ENCODE measurements around the gene WDR55.
"Not testable (repeated sequence)": the region's sequence is repeated elsewhere in the genome, so short reads cannot be mapped to it uniquely, and the experiment has no call there.

The WDR55 gene, protein sequence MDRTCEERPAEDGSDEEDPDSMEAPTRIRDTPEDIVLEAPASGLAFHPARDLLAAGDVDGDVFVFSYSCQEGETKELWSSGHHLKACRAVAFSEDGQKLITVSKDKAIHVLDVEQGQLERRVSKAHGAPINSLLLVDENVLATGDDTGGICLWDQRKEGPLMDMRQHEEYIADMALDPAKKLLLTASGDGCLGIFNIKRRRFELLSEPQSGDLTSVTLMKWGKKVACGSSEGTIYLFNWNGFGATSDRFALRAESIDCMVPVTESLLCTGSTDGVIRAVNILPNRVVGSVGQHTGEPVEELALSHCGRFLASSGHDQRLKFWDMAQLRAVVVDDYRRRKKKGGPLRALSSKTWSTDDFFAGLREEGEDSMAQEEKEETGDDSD

GRCh38 chr5:140664359-140665119, at the start of gene WDR55:
Gene WDR55 (plus strand): TSS chr5:140664904. CDS start chr5:140664913, 9 bp downstream.
- peak; percentile 95 to 96 for DNase-seq

DNA sequence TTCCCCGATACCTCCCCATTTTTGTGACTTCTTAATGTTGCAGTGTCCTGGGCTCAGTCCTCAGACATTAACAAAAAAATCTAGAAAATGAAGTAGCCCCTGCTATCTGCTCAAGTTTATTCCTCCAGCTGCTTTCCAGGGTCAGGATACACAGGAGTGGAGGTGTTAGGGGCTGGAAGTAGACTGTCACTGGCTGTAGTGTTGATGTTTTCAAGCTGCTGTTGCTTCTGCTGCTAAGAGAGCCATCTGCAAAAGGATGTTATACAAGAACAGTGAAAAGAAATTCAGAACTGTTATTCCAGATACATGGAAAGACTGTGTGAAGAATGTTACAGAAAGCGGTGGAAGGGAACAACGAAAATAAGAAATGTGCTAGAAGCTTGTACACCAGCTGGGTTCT, 42.4 kb upstream of the WDR55 start:
- DNase-seq = no peak

- not testable (repeated sequence) for DNase-seq
Measured at GRCh38 chr5:140623061-140623460, 41.6 kb upstream of the WDR55 start.

GRCh38 chr5:140624886-140625285, 39.8 kb upstream of the WDR55 start:
- not testable (repeated sequence) for DNase-seq

DNA sequence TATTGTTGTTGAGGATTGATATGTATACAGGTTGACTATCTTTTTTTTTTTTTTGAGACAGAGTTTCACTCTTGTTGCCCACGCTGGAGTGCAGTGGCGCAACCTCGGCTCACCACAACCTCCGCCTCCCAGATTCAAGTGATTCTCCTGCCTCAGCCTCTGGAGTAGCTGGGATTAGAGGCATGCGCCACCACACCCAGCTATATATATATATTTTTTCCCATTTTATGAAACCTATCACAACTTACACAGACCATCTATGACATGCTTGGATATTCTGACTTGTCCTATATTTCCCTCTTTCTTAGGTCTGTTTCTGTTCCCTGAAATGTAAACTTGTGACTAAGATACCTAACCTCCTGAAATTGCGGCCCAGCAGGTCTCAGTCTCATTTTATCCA, 36.7 kb upstream of the WDR55 start:
- DNase-seq = no peak

DNA sequence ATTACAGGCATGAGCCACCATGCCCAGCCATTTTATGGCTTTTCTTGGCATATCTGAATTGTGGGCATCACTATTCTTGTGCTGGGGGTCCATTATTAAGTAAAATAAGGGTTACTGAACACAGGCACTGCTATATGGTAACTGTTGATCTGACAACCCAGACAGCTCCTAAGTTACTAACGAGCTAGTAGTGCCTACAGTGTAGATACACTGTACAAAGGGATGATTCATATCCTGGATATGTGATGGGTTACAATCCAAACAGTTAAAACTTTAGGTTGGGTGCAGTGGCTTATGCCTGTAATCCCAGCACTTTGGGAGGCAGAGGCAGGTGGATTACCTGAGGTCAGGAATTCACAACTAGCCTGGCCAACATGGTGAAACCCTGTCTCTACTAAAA, 36.0 kb upstream of the WDR55 start:
- DNase-seq = no peak

- peak; percentile 68 to 72 for DNase-seq
Measured at GRCh38 chr5:140630292-140631035, 34.2 kb upstream of the WDR55 start.

GRCh38 chr5:140631036-140631417, 33.7 kb upstream of the WDR55 start:
- DNase-seq = peak; percentile 93 to 95

GRCh38 chr5:140631831-140632365, 32.8 kb upstream of the WDR55 start:
- DNase-seq = no peak

DNA sequence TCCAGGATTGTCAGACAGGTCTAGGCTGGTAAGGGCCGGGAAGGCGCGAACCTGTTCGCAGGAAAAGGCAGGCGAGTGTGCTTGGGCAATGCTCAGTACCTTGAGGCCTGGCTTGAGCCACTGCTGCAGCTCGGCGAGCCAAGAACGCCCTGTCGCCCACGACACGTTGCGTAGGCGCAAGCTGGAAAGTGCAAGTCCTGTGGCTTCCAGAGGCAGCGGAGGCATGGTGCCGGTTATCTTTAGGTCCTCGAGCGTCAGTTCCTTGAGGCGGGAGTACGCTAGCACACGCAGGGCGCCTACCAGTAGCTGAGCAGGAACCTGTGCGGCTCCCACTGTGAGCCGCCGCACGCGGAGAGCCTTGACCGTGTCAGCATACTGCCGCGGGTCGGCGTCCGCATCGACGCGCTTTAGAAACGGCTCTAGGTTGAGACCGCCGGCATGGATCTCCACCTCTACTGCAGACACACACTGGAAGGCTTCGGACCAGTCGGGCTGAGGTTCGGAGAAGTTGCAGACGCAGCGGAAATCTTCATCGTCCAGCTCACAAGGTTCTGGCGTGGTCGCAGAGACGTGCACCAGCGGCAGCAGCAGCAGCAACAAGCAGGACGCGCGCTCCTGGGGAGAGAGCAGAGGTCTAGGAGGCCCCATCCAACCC, 32.2 kb upstream of the WDR55 start:
- peak; percentile 77 to 86 for DNase-seq

- peak; percentile 80 to 93 for DNase-seq
Measured at GRCh38 chr5:140633021-140633471, 31.7 kb upstream of the WDR55 start, which contains the start of gene CD14. Gene CD14 (minus strand): TSS chr5:140633175. CDS start chr5:140633071, 104 bp downstream.

DNA sequence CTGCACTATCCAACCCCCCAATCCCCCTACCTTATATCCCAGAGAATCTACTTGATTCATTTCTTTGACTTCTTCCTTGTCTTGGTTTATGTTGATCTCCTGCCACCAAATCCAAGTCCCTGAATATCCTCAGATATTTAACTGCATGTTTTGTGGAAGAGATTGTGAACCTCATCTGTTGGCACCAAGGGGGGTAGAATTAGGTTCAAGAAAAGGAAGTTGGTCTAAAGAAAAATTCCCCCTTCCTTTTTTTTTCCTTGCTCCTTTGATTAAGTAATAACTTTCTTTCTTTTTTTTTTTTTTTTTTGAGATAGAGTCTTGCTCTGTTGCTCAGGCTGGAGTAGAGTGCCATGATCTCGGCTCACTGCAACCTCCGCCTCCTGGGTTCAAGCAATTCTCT, 31.2 kb upstream of the WDR55 start:
- DNase-seq = peak; percentile 60 to 72

DNA sequence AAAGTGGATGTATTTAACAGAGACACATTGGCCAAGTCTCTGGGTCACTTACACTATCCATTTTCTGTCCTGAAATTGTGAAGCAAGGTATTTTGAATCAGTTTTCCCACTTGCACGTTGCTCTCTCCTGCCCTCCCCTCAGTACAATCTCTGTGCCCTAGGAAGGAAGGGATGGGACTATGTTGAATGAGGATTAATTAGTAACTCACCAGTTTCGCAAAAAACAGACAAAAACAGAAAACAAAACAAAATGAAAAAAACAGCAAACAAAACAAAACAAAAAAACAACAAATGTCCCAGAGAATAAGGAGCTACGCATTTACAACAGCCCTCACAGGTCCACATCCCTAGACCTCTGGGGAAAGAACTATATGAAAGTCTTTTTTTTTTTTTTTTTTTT, 30.6 kb upstream of the WDR55 start:
- no peak for DNase-seq

DNA sequence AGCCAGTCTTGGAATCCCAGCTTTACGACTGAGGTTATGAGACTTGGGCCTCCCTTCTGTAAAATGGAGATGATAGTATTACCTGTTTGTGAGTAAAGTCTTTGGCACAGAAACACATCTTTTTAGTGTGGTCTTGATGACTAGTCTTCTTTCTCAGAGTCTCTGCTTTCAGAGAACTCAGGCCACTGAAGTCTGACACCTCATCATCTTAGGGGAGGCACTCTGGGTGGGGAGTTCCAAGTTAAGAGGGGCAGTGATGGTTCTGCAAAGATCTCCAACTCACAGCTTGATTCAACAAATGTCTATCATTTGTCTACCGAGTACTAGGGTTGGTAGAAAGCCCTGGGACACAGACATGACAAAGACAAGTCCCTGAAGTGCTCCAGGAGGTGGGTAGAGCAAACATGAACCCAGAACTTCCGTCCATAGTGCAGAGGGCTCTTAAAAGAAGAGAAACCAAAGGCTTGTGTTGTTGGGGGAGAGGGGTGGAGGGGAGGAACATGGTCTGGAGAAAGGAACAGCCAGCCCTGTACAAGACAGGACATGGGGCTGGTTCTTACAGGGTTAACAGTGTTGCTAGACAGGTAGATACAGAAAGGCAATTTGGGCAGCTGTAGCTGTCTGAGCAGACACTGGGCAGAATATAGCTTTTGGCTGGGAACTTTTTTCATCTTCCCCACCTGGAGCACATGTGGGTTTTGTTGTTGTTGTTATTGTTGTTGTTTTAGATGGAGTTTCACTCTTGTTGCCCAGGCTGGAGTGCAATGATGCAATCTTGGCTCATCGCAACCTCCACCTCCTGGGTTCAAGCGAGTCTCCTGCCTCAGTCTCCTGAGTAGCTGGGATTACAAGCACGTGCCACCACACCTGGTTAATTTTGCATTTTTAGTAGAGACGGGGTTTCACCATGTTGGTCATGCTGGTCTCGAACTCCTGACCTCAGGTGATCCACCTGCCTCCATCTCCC, 29.1 kb upstream of the WDR55 start:
- no peak for DNase-seq

- DNase-seq = peak in 1 of 2 donors; percentile 34
Measured at GRCh38 chr5:140637371-140638100, 27.2 kb upstream of the WDR55 start.

DNA sequence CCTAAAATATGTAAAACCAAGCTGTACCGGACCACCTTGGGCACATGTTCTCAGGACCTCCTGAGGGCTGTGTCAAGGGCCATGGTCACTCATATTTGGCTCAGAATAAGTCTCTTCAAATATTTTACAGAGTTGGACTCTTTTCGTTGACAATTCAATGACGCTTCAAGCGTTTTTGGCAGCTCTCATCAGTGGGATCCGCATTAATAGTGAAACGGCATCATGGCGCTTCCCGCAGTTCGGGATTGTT, 25.9 kb upstream of the WDR55 start:
- DNase-seq = not testable (repeated sequence)

DNA sequence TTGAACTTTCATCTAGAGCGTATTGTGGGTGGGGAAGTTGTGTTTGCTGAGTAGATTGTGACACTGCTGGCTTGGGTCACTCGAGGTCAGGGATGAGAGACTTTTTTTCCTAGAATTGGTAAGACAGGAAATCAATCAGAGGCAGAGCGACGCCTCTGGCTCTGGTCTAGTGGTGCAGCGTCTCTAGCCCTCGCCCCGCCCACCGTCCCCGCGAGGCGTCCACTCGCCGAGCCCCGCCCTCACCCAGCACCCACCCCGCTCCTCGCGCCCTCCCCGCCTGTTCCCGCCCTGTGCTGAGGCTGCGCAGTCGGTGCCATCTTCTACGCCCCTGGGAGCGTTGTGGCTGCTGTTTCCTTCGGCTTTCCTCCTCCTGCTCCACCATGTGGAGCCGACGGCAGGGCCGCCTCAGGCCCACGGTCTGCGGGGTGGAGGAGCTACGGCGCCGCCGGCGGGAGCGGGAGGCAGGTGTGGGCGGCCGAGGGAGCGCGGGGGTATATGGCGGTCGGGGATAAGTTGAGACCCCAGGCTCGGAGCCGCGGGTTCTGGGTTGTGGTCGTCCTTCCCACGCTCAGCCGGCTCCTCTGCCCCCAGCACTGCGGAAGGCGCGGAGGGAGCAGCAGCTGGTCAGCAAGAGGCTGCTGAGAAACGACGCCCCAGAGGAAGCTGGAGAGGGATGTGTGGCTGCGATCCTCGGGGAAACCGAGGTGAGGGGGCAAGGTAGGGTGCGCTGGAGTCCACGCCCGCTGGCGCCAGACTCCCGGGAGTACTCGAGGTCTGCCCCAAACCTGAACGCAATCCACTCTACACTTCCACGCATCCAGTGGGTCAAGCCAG, 25.3 kb upstream of the WDR55 start, which contains the start of gene TMCO6:
TSS of gene TMCO6 (plus strand) at position 304 of the 834 bp plus-strand sequence. CDS start at position 381, 77 bp downstream.
- peak; percentile 97 to 99 for DNase-seq

DNA sequence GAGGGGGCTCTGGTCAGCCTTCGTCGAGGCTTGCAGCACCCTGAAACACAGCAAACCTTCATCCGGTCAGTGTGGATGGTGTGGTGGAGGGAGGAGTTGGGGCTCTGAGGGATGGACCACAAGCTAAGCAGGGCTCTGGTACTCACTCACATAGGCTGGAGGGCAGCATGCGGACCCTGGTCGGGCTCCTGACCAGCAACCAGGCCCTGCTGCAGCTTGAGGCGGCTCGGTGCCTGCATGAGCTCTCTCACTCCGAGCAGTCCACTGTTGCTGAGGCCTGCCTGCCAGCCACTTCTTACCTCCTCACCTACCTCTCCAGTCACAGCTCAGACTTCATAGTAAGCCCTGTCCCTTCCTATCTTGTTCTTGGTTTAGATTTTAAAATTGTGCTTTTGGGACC, 23.0 kb upstream of the WDR55 start:
- no peak for DNase-seq

DNA sequence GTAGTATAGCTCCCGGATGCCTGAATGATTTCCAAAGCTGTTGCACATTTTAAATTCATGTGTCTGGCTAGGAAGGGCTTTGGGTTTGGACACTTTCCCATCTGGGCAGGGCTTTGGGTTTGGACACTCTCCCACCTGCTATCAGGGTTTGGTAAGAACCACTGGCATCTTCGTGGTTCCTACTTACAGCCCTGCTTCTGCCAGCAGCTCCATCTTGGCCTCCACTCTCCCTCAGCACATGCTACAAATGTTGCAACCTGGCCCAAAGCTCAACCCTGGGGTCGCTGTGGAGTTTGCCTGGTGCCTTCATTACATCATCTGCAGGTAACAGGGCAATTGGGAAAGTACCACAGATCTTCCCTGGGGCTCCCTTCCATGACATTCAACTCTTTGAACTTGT, 22.0 kb upstream of the WDR55 start:
- no peak for DNase-seq

DNA sequence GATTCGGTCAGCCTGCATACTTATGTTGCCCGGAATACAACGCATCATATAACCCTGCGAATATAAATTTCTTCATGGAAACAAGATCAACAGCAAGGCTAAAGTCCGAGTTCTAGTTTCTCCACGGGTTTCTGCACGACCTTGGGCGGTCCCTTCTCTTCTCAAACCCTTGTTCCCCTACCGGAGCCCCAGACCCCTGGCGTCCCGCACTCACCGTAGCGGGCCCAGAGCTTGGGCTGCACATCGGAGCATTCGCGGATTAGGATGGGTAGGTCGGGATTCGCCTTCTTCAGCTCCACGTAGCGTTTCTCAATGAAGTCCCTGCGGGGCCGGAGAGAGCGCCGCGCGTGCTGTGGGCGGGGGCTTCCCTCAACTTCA, 17.7 kb upstream of the WDR55 start:
- no peak for DNase-seq
